ENCODE data around the gene PDCD1LG2. TPM values are rescaled to one million over a fixed set of nuclear protein-coding genes. Genes with fewer than 3 reads are reported as not detected.
"Not testable (repeated sequence)": the region's sequence is repeated elsewhere in the genome, so short reads cannot be mapped to it uniquely, and the experiment has no call there.

PDCD1LG2 gene
- total RNA-seq (ENCODE audit: unreplicated experiment) = not detected
- long read RNA-seq = 0 reads

DNA sequence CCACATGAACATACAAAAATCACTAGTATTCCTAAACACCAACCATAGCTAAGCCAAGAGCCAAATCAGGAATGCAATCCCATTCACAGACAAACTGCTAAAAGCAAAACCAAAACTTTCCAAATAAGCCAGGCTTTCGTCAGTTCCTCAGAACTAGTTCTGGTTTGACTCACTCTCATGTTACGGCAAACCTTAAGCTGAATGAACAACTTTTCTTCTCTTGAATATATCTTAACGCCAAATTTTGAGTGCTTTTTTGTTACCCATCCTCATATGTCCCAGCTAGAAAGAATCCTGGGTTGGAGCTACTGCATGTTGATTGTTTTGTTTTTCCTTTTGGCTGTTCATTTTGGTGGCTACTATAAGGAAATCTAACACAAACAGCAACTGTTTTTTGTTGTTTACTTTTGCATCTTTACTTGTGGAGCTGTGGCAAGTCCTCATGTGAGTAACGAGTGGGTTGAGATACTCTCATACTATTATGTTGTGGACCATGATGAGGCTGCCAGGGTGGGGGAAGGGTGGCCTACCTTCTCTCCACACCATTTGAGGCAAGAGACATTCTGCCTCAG lies at the start of gene PDCD1LG2:
PDCD1LG2 (plus strand) TSS at position 172 of the 572 bp plus-strand sequence. CDS start 12,016 bp downstream, outside the sequence.
- Mint-ChIP-seq H3K27me3 (ENCODE audit: unreplicated experiment) (peaks cover 2% of the 10 kb centered on the region), H3K9me3 (ENCODE audit: unreplicated experiment) (no peaks in the 10 kb centered on the region), H3K4me3 (ENCODE audit: unreplicated experiment) (no peak within 1 kb of the TSS), H3K36me3 (ENCODE audit: low read depth, unreplicated experiment) (no peaks in the 10 kb centered on the region), H3K27ac (ENCODE audit: unreplicated experiment) (peak within 1 kb of the TSS; percentile 76), H3K4me1 (ENCODE audit: unreplicated experiment) (peaks cover 45% of the 10 kb centered on the region)
- DNase-seq (ENCODE audit: low spot score) = no peak
- TF ChIP-seq, protein P1, sequence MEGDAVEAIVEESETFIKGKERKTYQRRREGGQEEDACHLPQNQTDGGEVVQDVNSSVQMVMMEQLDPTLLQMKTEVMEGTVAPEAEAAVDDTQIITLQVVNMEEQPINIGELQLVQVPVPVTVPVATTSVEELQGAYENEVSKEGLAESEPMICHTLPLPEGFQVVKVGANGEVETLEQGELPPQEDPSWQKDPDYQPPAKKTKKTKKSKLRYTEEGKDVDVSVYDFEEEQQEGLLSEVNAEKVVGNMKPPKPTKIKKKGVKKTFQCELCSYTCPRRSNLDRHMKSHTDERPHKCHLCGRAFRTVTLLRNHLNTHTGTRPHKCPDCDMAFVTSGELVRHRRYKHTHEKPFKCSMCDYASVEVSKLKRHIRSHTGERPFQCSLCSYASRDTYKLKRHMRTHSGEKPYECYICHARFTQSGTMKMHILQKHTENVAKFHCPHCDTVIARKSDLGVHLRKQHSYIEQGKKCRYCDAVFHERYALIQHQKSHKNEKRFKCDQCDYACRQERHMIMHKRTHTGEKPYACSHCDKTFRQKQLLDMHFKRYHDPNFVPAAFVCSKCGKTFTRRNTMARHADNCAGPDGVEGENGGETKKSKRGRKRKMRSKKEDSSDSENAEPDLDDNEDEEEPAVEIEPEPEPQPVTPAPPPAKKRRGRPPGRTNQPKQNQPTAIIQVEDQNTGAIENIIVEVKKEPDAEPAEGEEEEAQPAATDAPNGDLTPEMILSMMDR (IDR thresholded peaks at IDR 0.05; ENCODE audit: unreplicated experiment) = no peak

DNA sequence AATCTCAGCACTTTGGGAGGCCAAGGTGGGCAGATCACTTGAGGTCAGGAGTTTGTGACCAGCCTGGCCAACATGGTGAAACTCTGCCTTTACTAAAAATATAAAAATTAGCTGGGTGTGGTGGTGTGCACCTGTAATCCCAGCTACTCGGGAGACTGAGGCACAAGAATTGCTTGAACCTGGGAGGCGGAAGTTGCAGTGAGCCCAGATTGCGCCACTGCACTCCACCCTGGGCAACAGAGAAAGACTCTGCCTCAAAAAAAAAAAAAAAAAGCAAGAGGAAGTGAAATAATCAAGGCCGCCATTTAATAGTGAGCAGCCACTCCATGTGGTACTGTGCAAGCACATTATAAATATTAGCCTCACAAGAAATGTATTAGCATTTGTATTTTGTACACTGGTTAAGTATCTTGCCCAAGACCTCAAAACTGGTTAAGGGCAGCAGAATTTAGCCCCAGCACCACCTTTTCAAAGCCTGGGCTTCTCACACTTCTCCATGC lies 45.5 kb upstream of the PDCD1LG2 start:
- H3K9me3 Mint-ChIP-seq (ENCODE audit: unreplicated experiment); H3K4me1 Mint-ChIP-seq (ENCODE audit: unreplicated experiment); H3K4me3 Mint-ChIP-seq (ENCODE audit: unreplicated experiment); H3K27ac Mint-ChIP-seq (ENCODE audit: unreplicated experiment); H3K36me3 Mint-ChIP-seq (ENCODE audit: low read depth, unreplicated experiment); DNase-seq (ENCODE audit: low spot score); H3K27me3 Mint-ChIP-seq (ENCODE audit: unreplicated experiment): not testable (repeated sequence)

DNA sequence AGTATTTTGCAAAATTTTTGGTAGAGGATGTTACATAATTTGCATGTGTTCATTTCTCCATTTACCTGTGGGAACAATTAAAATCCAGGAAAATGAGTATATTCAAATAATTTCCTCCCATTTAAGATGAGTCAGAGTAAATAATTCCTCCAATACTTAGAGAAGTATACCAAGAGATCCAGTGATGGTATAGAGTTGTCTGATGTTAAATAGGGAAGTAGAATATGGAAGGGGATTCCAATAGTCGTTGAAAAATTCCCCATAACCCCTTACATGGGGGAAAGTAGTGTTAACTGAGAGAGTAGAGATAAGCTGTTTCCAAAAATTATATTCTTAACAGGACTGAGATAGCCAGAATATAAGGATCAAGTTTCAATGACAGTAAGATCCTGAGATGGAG lies 44.3 kb upstream of the PDCD1LG2 start:
- H3K27me3 Mint-ChIP-seq (ENCODE audit: unreplicated experiment) = no peaks in the 10 kb centered on the region
- no peak for DNase-seq (ENCODE audit: low spot score)
- no peak overlapping the region for H3K4me3 Mint-ChIP-seq (ENCODE audit: unreplicated experiment)
- TF ChIP-seq, protein P1 (IDR thresholded peaks at IDR 0.05; ENCODE audit: unreplicated experiment) = no peak
- no peaks in the 10 kb centered on the region for H3K36me3 Mint-ChIP-seq (ENCODE audit: low read depth, unreplicated experiment)
- no peaks in the 10 kb centered on the region for H3K4me1 Mint-ChIP-seq (ENCODE audit: unreplicated experiment)
- H3K27ac Mint-ChIP-seq (ENCODE audit: unreplicated experiment) = no peak overlapping the region
- H3K9me3 Mint-ChIP-seq (ENCODE audit: unreplicated experiment) = no peaks in the 10 kb centered on the region

DNA sequence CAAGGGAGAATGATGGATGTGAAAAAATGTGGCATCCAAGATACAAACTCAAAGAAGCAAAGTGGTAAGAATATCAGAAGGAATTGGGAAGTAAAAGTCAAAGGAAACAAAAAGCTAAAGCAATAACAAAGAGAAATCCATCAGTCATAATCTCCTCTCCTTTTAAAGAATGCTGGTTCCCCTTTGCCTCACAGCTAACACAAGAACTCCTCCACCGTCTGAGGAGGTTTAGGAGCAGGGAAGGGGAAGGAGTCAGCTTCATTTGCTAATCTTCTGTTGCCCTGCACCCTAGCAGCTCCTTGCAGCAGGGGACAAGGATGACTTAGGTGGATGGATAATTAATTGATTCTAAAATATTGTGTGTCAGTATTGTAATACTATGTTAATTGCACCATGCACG lies 43.6 kb upstream of the PDCD1LG2 start:
- H3K4me1 Mint-ChIP-seq (ENCODE audit: unreplicated experiment) = no peaks in the 10 kb centered on the region
- no peaks in the 10 kb centered on the region for H3K9me3 Mint-ChIP-seq (ENCODE audit: unreplicated experiment)
- no peaks in the 10 kb centered on the region for H3K27me3 Mint-ChIP-seq (ENCODE audit: unreplicated experiment)
- H3K27ac Mint-ChIP-seq (ENCODE audit: unreplicated experiment) = no peak overlapping the region
- H3K4me3 Mint-ChIP-seq (ENCODE audit: unreplicated experiment) = no peak overlapping the region
- H3K36me3 Mint-ChIP-seq (ENCODE audit: low read depth, unreplicated experiment) = no peaks in the 10 kb centered on the region
- TF ChIP-seq, protein P1 (IDR thresholded peaks at IDR 0.05; ENCODE audit: unreplicated experiment) = no peak
- no peak for DNase-seq (ENCODE audit: low spot score)

DNA sequence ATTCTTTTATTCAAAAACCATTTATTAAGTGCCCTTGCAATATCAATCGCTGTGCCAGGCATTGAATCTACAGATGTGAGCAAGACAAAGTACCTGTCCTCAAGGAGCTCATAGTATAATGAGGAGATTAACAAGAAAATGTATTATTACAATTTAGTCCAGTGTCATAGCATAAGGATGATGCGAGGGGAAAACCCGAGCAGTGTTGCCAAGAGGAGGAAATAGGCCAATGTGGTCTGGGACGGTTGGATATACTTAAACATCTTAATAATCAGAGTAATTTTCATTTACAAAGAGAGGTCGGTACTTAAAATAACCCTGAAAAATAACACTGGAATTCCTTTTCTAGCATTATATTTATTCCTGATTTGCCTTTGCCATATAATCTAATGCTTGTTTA lies 41.5 kb upstream of the PDCD1LG2 start:
- Mint-ChIP-seq H3K27ac (ENCODE audit: unreplicated experiment) (no peak overlapping the region), H3K27me3 (ENCODE audit: unreplicated experiment) (no peaks in the 10 kb centered on the region), H3K4me1 (ENCODE audit: unreplicated experiment) (no peaks in the 10 kb centered on the region), H3K4me3 (ENCODE audit: unreplicated experiment) (no peak overlapping the region), H3K9me3 (ENCODE audit: unreplicated experiment) (no peaks in the 10 kb centered on the region), H3K36me3 (ENCODE audit: low read depth, unreplicated experiment) (no peaks in the 10 kb centered on the region)
- DNase-seq (ENCODE audit: low spot score) = no peak
- TF ChIP-seq, protein P1 (IDR thresholded peaks at IDR 0.05; ENCODE audit: unreplicated experiment) = no peak
